Activated CD8-positive, alpha-beta memory T cell treated with anti-CD3 and anti-CD28 coated beads, Interleukin-2, amount 50 U/mL, for 1 hour (primary cell): ENCODE data around the gene ARSB.

Source experiments
- DNase-seq: peaks from one replicate; pipeline ENCODE4 v3.0.0-alpha.2; 2020; ENCODE audit errors: extremely low read depth

The ARSB gene

DNA sequence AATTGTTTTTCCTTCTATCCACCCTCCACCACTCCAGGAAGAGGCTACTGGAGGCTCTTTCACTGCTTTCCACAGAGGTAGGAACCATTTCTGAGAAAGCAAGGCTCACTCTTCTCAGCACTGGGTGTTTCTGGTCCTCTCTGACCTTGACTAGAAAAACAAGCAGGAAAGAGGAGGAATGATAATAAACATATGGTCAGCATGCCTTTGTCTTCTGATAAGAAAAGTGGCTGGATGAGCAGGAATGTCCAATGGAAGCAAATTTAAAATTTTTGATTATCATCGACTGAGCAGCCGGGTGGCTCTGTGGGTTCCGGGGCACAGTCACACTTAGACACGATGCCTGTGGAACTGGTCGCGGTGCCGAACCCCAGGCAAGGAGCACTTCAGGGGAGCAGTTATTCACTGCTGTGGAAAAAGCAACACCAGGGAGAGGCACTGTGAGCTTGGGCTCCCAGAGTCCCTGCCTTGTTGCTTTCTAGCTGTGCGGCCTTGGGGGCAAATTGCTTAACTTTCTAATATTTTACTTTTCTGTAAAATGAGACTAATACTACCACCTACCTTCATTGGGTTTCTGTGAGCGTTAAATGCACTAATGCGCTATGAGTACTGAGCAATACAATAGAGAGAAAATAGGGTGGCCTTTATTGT is 179.5 kb downstream of the ARSB start:
- no peak for DNase-seq

DNA sequence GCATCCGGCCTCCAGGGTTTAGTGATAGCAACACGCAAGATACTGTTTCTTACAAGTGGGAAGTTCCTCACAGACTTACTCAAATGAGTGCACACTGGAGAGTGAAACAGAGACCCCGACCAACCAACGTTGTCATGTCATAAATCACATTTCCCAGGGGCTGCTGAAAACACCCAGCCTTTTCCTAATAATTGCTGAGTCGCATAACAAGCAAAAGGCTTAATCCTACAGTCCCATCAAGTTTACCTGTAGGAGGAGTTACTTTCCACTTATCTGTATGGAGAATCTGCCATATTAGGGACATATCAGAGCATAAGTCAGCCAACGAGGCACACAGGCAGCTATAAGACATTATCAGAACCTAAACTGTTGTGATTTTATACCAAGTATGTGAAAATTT is 180.1 kb downstream of the ARSB start:
- no peak for DNase-seq

DNA sequence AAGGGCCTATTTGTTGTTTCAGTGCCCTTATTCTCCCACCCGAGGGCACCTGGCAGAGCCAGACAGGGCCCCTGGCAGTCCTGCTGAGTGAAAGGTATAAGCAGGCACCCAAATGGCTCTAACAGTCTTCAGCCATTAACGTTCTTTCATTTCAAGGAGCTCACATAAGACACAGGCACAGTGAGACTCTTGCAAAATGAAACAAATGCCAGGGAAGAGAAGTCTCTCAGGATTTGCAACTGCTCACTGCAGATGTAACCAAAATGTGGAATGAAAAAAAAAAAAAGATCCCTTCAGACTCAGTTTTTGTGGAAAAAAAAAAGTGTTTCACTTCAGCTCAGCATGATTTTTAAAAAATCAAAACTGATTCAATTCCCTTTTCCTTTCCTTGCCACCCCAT is 181.2 kb downstream of the ARSB start:
- no peak for DNase-seq

DNA sequence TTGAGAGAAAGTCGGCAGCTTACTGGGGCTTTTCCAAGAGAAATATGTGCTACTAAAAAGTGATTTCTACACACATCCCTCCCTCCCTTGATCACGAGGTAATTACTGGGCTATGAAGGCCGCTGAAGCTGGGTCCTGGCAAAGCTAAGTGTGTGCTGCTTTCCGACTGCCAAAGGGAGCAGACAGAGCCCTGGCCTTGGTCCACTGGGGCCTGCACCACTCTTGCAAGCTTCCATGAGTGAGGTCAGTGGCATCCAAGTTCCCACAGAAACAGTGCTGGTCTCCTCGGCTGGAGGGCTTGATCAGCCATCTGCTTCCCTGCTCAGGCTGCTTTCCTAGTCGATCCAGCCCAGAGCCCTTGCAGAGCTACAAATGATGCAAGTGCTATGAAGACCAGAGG is 181.8 kb downstream of the ARSB start:
- no peak for DNase-seq

DNA sequence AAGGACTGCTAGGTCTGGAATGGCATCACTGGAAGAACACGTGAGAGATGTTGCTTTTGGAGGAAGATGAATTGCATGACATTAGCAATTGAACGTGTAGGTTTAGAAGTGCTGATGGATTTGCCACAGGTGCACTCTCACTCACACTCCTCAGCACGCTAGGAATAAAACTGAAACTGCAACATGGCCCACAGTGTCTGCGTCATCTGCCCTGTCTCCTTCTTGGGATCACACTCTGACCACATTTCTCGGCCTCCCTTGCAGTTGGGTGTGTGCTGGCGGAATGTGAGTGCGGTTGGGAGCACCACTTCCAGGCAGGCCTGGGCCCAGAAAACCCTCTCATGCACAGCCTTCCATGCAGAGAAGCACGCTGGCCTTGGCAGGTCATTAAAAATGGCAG is 183.7 kb downstream of the ARSB start:
- DNase-seq, result no peak

DNA sequence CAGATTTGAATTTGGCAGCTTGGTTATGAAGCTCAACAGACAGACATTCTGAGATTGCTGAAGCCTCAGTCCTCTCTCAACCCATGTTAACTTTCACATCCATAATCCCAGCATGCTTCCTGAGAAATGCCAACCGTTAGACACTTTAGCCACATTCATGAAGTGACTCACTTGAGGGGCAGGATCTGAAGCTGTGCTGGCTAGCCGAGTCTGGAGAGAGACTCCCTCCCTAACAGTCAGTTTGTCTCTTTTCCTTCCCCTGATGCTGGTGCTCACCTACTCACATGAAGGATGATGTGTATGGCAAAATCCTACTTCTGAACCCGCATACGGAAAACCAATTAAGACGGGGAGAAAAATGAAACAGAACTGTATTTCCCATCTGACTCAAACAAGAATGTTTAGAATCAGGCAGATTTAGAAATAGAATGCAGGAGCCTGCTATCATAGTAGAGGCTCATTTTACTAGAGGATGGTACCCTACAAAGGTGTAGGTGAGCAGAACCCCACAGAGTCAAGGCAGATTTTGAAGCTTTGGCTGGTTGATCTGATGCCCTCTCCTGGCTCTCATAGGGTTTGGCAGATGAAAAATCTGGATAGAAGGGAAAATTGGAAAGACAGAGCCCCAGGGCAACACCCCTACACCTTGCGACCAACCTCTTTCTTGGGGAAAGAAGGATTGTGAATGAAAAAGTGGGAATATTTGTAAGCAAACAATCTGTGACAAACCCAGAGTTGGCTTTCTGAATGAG is 185.7 kb downstream of the ARSB start:
- no peak for DNase-seq

DNA sequence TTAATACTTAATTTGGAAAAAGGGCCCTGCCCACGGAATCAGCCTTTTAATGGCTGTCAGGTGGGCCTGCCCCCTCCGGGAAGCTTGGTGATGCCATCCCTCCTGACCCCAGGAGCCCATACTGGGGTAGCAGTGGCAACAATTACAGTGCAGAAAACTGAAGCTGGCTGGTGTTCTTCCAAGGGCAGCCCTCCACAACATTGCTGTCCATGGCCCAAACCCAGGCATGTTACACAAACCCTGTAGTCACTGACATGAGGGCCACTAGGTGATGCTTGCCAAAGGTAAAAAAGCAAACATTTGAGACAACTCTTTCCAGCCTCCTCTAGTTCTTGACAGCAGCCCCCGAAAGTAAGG is 186.5 kb downstream of the ARSB start:
- no peak for DNase-seq

DNA sequence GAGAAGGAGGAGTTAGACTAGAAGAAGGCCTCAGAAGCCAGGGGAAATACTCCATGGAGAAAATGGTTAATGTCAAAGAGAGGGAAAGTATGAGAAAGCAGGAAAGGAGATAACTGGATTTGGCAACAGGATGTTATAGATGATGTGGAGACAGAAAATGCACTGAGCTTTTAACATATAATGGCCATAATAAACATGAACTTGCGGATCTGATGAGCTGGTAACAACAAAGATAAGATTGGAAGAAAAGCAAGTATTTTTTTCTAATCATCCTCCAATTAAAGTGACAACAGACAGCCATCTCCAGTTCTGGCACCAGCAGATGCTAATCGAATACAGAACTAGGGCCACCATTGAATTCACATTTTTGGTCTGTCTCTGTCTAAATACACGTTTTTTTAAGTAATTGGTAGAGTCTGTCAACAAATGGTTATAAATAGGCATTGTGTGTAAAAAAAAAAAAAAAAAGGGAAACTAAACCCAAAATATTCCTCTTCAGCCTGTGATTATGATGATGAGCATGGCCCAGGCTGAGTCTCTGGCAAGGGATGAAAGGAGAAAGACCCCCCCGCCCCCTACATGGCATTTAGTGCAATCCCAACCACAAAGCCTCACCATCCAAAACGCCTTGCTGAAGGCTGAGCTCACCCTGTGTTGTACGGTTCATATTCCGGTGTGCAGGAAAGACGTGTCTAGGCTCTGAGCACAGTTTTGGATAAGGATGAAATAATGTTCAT is 187.0 kb downstream of the ARSB start:
- no peak for DNase-seq

DNA sequence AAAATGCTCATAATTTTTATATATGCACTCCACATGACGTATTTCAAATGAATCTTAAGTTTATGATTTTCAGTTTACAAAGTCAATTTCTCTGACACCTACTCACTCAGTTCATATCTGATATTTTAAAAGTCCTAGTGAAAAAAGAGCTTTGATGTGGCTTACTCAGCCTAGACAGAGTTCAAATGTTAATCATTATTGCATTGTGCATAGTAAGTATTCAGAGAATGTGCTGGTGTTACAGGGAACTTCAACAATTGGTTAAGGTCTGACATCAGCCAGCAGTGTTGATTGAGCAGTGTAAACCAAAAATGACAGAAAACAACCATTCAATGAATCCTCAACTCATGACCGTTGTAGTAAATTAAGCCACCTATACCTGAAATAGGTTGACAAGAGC is 189.4 kb downstream of the ARSB start:
- DNase-seq, result no peak

DNA sequence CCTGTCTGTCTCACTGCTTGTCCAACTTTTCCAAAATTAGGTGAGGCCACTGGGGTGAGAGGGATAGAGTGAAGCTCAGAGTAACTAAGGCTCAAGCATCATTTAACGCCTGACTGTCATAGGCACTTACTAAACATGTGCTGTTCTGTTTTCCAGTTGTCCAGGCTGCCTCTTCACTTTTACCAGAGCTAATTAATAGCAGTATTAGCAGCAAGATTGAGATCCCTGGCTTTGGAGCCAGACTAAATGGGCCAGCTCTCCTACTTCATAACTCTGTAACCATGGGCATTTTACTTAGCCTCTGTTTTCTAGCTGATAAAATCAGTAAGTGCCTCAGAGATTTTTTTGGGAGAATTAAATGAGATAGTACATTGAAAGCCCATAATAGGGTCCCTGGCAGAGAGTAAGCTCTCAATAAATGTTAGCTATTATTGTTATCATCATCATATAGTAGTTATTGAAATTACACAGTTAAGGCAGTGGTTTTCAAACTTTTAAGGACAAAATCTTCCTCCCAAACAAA is 190.4 kb downstream of the ARSB start:
- no peak for DNase-seq

DNA sequence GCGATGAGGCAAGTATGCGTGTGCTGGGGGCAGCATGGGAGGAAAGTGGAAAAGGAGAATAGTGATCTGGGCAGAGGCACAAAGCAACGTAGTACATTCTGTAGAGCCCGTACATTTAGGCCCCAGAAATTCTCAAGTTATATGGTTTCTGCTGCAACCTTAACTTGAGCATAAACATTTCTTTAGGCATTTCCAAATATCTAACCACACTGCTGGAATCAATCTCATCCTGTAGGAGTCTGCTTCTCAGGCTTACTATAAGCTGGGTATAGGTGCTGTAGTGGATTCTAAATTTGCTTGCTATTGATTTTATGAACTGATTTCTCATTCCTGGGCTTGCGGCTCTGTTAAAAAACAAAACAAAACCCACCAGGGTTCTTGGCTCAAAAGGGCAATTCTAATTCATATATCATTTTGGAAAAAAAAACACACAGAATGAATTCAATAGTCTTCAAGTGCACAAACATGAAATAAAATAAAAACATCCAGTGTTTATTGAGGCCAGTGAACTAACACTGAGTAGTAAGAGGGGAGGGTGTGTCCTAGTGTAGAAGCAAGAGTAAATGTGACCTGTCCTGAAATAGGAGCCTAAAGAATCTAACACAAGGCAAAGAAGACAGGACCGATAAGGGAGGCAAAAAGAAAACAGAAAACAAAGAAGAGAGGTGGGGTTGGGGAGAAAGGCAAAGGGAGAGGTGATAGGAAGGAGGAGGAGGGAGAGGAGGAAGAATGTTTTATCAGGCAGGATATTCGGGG is 191.0 kb downstream of the ARSB start:
- no peak for DNase-seq

DNA sequence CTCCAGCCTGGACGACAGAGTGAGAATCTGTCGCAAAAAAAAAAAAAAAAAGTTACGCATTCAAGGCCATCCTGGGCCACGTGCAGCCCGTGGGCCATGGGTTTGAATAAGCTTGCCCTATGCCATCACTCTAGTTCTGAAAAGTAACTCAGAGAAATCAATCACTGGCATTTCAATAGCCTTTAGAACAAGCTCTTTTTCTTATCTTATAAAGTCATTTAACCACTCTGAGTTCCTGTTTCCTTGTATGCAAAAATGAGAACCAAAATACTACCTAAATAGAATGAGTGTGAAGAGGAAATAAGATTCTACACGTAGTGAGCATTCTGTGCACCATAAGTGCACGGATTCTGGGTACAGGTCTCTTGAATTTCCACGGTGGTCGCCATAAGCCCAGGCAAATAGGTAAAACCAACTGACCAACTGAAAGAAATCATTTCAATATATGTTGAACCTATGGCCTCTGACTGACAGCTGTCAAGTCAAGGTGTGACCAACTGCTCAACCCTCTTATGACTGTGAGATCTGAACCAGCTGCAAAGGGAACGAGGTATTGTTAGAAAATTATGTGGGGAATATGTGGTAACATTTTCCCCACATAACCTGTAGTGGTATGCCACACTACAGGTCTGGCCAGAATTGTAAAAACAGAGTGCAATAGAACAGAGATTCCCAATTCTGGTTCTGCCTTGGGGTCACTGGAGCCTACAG is 192.6 kb downstream of the ARSB start:
- DNase-seq, result no peak

DNA sequence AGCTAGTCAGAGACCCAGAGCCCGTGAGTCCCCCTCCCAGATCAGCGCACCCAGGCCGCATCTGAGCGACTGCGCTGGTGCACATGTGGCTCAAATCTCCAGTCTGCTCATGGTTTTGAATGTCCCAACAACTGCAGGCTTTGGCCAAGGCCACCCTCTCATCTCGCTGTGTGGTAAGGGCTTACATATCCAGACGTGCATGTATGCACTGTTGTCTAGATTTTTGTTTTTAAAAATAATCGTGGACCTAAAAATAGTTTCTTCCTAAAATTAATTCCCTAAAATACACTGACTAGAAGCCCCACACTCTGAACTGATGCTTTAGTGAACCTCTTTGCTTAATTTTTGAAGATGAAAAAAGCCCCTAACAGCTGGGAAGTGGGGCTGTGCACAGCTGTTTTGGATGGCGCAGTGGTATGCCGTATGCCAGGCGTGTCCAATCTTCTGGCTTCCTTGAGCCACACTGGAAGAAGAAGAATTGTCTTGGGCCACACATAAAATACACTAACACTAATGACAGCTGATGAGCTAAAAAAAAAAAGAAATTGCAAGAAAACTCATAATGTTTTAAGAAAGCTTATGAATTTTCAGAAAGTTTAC is 193.5 kb downstream of the ARSB start:
- no peak for DNase-seq

DNA sequence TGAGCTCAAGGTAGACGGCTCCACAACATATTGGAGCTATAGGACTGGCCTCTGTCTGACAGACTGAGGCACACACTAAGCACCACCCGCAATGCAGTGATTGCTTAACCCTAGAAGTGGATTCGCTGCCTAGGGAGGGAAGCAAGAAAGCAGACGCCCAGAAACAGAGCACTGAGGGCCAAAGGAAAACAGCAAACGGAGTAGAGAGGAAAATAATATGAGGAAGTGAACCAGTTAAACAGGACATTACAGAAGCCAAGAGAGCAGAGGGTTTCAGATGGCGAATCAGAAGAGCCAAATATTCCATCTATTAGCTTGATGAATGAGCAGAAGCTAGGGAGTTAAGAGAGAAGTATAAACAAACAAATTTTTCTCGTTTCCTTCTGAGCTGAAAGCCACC is 197.3 kb downstream of the ARSB start:
- no peak for DNase-seq

DNA sequence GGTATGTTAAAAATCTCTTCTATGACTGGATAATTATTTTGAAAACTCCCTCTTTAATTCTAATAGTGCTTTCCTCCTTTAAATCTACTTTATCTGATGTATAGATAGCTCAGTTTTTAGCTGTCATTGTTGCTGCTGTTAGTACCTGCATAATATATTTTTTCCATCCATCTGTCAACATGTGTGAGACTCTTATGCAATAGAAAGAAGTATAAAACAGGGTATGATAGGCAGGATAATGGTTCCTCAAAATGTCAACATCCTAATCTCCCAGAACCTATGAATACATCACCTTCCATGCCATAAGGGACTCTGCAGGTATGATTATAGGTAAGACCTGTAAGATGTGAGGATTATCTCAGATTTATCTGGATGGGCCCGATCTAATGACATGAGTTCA is 199.7 kb downstream of the ARSB start:
- no peak for DNase-seq

DNA sequence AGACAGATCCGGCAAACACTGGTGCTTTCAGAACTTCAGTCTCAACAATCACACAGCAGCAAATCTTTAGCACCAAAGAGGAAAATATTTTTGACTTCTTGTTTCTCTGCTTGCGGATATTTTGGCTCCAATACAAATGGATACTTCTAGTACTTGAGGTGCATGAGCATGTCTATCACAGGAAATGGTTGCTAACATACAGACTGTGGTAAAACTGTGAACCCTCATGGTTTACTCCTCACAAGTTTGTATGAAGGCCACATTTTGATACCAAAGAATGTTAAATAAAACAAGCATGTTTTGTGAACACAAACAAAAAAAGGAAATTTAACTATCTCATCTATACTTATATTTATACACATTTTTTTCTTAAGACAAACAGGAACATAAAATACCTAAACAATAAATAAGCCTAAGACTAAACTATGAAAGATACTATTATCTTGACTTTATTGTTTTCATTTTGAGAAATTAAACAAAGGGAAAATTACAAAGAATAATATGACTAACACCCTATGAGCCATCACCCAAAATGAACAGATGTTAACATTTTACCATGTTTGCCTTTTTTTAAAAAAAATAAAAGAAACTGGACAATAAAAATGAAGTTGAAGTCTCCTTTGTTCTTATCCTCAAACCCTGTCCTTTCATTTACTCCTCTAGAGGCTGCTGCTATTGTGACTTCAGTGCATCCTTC is 201.5 kb downstream of the ARSB start:
- DNase-seq, result no peak

DNA sequence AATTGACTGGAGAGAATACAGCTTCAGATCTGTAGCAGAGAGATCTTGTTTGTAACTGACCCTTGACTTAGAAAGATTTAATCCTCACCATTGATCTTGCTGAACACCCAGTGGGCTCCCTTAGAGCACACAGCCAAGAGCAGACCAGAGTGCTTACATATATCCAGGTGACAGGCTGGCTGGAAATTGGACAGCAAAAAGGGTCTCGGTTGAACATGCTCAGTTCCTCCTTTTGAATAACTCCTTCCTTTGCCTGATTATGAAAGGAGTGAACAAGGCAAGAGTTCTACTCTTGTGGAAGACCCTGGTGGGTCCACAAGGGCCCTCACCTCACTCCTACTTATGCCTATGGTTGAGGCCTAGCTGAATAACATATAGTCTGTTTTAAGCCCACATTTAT is 202.4 kb downstream of the ARSB start:
- no peak for DNase-seq

DNA sequence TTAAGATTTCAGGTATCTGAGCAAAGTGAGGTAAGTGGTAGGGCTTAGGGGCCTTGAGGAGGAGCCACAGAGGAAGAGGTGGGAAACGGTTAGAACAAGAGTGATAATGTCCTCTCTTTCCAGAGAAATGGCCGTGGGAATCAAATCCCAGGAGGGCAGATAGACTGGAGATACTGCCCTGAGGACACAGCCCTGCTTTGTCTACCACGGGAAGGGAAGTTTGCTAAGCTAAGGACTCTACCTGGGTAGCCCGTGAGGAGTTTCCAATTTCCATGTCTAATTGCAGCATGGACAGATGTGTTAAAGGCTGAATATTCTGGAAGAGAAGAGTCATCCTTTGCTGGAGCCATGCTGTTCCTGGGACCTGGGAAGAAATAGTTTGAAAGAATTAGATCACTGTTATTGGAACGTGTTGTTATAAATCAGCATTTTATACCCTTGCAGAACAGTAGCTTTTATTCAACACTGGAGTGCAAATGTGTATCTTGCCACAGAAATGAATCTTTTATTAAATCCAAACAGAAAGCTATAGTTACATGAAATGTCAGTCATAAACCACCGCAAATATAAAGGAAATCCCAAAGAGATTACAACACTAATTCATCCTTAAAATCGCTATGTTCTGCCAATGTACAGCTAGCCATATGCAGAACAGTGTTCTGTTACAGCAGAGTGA is 203.4 kb downstream of the ARSB start:
- no peak for DNase-seq

DNA sequence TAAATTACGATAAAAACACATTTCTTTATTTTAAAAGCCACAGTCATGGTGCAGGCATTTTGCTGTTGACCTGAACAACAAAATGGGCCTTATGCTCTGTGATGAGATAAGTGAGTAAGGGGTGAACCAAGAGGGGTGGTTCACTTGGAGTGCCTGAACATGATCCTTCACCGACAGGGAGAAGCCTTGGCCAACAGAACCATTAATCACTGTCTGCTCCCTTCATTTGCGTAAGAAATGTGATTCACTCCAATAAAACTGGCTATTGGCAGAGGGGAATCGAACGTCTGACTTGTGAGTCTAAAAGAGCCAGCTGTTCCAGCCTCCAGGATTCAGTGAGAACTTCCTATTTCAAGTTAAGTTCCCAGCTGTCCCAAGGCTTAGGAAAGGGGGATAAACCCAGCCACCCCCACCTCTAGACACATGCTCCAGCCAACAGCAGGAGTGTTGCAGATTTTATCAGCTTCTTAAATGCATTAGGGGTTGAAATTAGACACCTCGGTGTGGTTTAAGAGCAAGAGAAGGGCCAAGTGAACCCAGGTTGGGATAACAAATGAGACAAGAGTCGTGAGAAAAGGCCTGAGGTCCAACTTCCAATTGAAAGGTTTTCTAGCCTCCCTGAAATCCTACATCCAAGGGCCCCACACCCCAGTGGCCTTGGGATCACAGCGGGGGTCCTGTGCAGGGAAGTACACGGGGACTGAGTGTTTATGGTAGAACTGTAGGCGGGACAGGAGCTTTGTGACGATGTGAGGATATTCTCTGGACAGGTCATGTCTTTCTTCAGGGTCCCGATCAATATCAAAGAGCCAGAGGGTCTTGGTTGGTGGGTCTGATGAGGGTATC is 205.1 kb downstream of the ARSB start:
- no peak for DNase-seq
